Breast epithelium (tissue), 3 donors: ENCODE results near the gene GRK5.

Experiments used
- CTCF ChIP-seq, 3 donors: fragments of 450-650 bp; IDR thresholded peaks; one replicate each; pipeline ENCODE4 v1.5.1; 2016 to 2017; ENCODE audit warnings: antibody characterized with exemption in 3 of 3, mild to moderate bottlenecking in 3 of 3, moderate library complexity in 3 of 3
- POLR2A ChIP-seq: fragments of 450-650 bp; IDR thresholded peaks from one replicate; pipeline ENCODE4 v1.6.1; 2016; ENCODE audit warnings: antibody characterized with exemption, mild to moderate bottlenecking, moderate library complexity

GRCh38 chr10:119394657-119395279 is 187.4 kb downstream of the GRK5 start:
- no peak for TF ChIP-seq CTCF (IDR thresholded peaks at IDR 0.05)
- no peak for TF ChIP-seq POLR2A
